Pancreas (tissue), 10 donors: ENCODE data around the gene TOE1. TPM values are rescaled to one million over a fixed set of nuclear protein-coding genes. Genes with fewer than 3 reads are reported as not detected.

Source experiments
- ATAC-seq, 4 donors: fragments of 200-7000 bp; cut with Tn5 transposase; one replicate each; pipeline versions ENCODE4 v1.8.0 to v1.9.1; 2020; ENCODE audit warnings: mild to moderate bottlenecking in 4 of 4, moderate library complexity in 4 of 4
- DNase-seq, 6 donors: peaks; one replicate each; pipeline ENCODE4 v3.0.0-alpha.2; 2020
- FAIRE-seq: peaks from 2 replicates; lab custom pipeline; 2012; peaks lifted over from hg19 to GRCh38; lab: Jason Lieb, UNC
- H3K27ac ChIP-seq, 4 donors: fragments of 200-600 bp; sonication (generic); 1 replicate in 3 of 4; 2 replicates in 1 of 4; pipeline versions ENCODE4 v1.5.0 to v1.8.0; 2020
- H3K27me3 ChIP-seq, 4 donors: fragments of 200-600 bp; one replicate each; pipeline ENCODE4 v1.8.0; 2021
- H3K36me3 ChIP-seq, 3 donors: fragments of 200-600 bp; sonication (generic) in 1 of 3; one replicate each; pipeline versions ENCODE4 v1.5.0 to v1.8.0; 2020 to 2021
- H3K4me1 ChIP-seq, 3 donors: fragments of 200-600 bp; one replicate each; pipeline ENCODE4 v1.8.0; 2021
- H3K4me3 ChIP-seq, 4 donors: fragments of 200-600 bp; sonication (generic) in 2 of 4; one replicate each; pipeline versions ENCODE4 v1.5.0 to v1.8.0; 2020 to 2021
- H3K9me3 ChIP-seq, 4 donors: fragments of 200-600 bp; one replicate each; pipeline ENCODE4 v1.8.0; 2021
- WGBS, 2 donors: extraction: QIAGEN DNeasy Blood & Tissue Kit; methylation state at CpG; one replicate each; pipeline ENCODE4 v1.1.7; 2013; 5-methylcytosine and 5-hydroxymethylcytosine counted together
- intact Hi-C, 3 donors: fragments of 100-400 bp; cut with DNase I; formaldehyde crosslinking; loops; one replicate each; pipeline versions ENCODE4 v1.11.1 to v1.14.2; 2022
- polyA plus RNA-seq, 2 donors: library from polyadenylated mRNA; stranded (reverse); fragments of 200-250 nt; gene quantifications; one replicate each; pipeline ENCODE4 v1.2.3, GENCODE V29; 2013
- total RNA-seq, 6 donors: library from RNA; stranded (reverse); fragmentation: NEBNext Ultra II Directional in 4 of 6; extraction: Animal tissue kit (Norgen Biotek cat#: 25700) in 4 of 6; gene quantifications; one replicate each; pipeline versions ENCODE4 v1.2.1 to v1.2.4, GENCODE V29; 2021 to 2023
- TF ChIP-seq, protein P1 (sequence below), 4 donors: fragments of 200-600 bp; sonication (generic) in 3 of 4; IDR thresholded peaks; one replicate each; pipeline versions ENCODE4 v1.5.0 to v1.8.0; 2021; ENCODE audit warnings: antibody characterized with exemption in 4 of 4
- donor health status: healthy with polysubstance abuse.
- donor health status: DM: no; HTN: no; CAD: no; lungs with moderate emphysema.
- donor health status: DM: no; HTN: no; CAD: no.
- donor health status: control.
- donor health status: control.
- donor health status: Bipolar disorder and iron deficiency.
- donor health status: DM: yes; HTN: yes; CAD: no.
- donor health status: DM: no; HTN: no; CAD: no.
- donor health status: DM: no; HTN: no; CAD: no.
- donor health status: DM: yes; HTN: yes; CAD: no.

Gene TOE1
- total and polyA plus RNA-seq, 8 donors: 2.4 to 8.2 (median 4.0) TPM

GRCh38 chr1:45351508-45351907, 11.5 kb downstream of the TOE1 start:
- H3K27me3 ChIP-seq: no peaks in the 10 kb centered on the region
- H3K27ac ChIP-seq: no peak overlapping the region
- DNase-seq (no peak), FAIRE-seq (no peak), ATAC-seq (no peak)
- 54 to 56% methylated on average over 5 of the region's 5 CpGs for WGBS, 2 donors
- peaks cover 0 to 6% (median 0%) of the 10 kb centered on the region in 3 donors for H3K4me1 ChIP-seq
- no peak overlapping the region for H3K4me3 ChIP-seq
- intact Hi-C loops: no loop called here
- H3K36me3 ChIP-seq: no peaks in the 10 kb centered on the region
- TF ChIP-seq, protein P1, sequence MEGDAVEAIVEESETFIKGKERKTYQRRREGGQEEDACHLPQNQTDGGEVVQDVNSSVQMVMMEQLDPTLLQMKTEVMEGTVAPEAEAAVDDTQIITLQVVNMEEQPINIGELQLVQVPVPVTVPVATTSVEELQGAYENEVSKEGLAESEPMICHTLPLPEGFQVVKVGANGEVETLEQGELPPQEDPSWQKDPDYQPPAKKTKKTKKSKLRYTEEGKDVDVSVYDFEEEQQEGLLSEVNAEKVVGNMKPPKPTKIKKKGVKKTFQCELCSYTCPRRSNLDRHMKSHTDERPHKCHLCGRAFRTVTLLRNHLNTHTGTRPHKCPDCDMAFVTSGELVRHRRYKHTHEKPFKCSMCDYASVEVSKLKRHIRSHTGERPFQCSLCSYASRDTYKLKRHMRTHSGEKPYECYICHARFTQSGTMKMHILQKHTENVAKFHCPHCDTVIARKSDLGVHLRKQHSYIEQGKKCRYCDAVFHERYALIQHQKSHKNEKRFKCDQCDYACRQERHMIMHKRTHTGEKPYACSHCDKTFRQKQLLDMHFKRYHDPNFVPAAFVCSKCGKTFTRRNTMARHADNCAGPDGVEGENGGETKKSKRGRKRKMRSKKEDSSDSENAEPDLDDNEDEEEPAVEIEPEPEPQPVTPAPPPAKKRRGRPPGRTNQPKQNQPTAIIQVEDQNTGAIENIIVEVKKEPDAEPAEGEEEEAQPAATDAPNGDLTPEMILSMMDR (IDR thresholded peaks at IDR 0.05): no peak
- H3K9me3 ChIP-seq: no peaks in the 10 kb centered on the region

DNA sequence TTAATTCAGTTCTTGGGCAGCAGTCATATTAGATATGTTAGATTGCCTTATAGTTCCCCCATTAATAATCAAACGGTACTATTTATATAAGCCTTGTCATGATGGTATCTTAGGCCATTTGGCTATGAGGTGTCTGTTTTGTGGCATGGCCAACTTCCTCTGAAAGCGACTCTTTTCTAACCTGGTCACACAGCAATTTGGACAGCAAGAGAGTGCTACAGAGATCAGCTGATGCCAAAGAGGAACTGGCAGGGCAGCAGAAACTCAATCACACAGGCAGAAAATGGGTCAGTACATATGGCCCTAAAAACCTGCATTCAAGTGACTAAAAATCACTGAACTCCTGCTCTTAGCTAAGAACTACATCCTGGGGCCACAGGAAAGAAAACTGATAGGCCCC, 13.7 kb downstream of the TOE1 start:
- WGBS, 2 donors: 84 to 86% methylated on average over 2 of the region's 2 CpGs
- TF ChIP-seq, protein P1 (IDR thresholded peaks at IDR 0.05): no peak
- no peak overlapping the region for H3K27ac ChIP-seq
- no peaks in the 10 kb centered on the region for H3K27me3 ChIP-seq
- DNase-seq: no peak
- H3K9me3 ChIP-seq: no peaks in the 10 kb centered on the region
- FAIRE-seq: no peak
- peaks cover 0 to 3% (median 0%) of the 10 kb centered on the region in 3 donors for H3K4me1 ChIP-seq
- H3K4me3 ChIP-seq: no peak overlapping the region
- intact Hi-C loops: no loop called here
- ATAC-seq: no peak
- no peaks in the 10 kb centered on the region for H3K36me3 ChIP-seq

GRCh38 chr1:45354838-45355237, 14.9 kb downstream of the TOE1 start:
- no peak for ATAC-seq
- H3K36me3 ChIP-seq: no peaks in the 10 kb centered on the region
- H3K4me1 ChIP-seq: no peaks in the 10 kb centered on the region
- DNase-seq: no peak
- 85 to 92% methylated on average over 4 of the region's 4 CpGs for WGBS, 2 donors
- no peaks in the 10 kb centered on the region for H3K27me3 ChIP-seq
- no peak overlapping the region for H3K4me3 ChIP-seq
- no peak for FAIRE-seq
- TF ChIP-seq, protein P1 (IDR thresholded peaks at IDR 0.05): no peak
- intact Hi-C loops: no loop called here
- no peaks in the 10 kb centered on the region for H3K9me3 ChIP-seq
- H3K27ac ChIP-seq: no peak overlapping the region

DNA sequence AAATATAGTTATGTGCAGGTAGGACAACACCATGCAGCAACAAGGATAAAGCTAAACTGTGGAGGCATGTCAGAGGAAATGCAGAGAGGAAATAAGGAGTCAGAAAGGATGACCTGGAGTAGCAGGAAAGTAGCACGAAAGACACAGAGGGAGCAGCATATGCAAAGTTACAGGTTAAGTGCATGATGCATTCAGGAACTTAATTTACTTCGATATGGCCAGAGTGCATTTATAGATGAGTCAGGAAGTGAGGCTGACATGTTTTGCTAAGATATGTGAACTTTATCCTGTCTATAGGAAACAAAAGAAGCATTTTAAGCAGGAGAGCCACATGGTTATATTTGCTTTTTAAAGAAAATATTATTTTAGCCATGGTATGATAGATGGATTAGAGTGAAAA, 15.7 kb downstream of the TOE1 start:
- H3K36me3 ChIP-seq: no peaks in the 10 kb centered on the region
- intact Hi-C loops: no loop called here
- DNase-seq (no peak), FAIRE-seq (no peak), ATAC-seq (no peak)
- H3K27me3 ChIP-seq: no peaks in the 10 kb centered on the region
- H3K4me3 ChIP-seq: no peak overlapping the region
- H3K4me1 ChIP-seq: no peaks in the 10 kb centered on the region
- WGBS, 2 donors: 63 to 65% methylated on average over 2 of the region's 2 CpGs
- H3K27ac ChIP-seq: no peak overlapping the region
- TF ChIP-seq, protein P1 (IDR thresholded peaks at IDR 0.05): no peak
- H3K9me3 ChIP-seq: no peaks in the 10 kb centered on the region

- WGBS, 2 donors: 67 to 76% methylated on average over 4 of the region's 4 CpGs
- H3K9me3 ChIP-seq: no peaks in the 10 kb centered on the region
- intact Hi-C loops: no loop called here
- FAIRE-seq (no peak), ATAC-seq (no peak), DNase-seq (no peak)
- H3K4me1 ChIP-seq: no peaks in the 10 kb centered on the region
- H3K27me3 ChIP-seq: no peaks in the 10 kb centered on the region
- H3K27ac ChIP-seq: no peak overlapping the region
- no peak overlapping the region for H3K4me3 ChIP-seq
- no peaks in the 10 kb centered on the region for H3K36me3 ChIP-seq
- TF ChIP-seq, protein P1 (IDR thresholded peaks at IDR 0.05): no peak
Observed at GRCh38 chr1:45356186-45356585, 16.2 kb downstream of the TOE1 start.
